Aorta (tissue), 5 donors: ENCODE results near the gene ANKH. TPM values are rescaled to one million over a fixed set of nuclear protein-coding genes. Genes with fewer than 3 reads are reported as not detected.
"Not testable (repeated sequence)": the region's sequence is repeated elsewhere in the genome, so short reads cannot be mapped to it uniquely, and the experiment has no call there.

ENCODE experiments used
- ATAC-seq: fragments of 200-7000 bp; cut with Tn5 transposase; one replicate; pipeline ENCODE4 v1.9.1; 2022; ENCODE audit warnings: moderate library complexity; ENCODE audit not compliant: low FRiP score
- DNase-seq, 2 donors: peaks; one replicate each; pipeline ENCODE4 v3.0.0-alpha.2; 2020
- H3K27ac ChIP-seq, 2 donors: one replicate each; pipeline ENCODE4 v1.5.1; 2013; ENCODE audit warnings: low read length in 2 of 2, mild to moderate bottlenecking in 2 of 2, moderate library complexity in 2 of 2, control low read depth in 1 of 2, inconsistent platforms in 1 of 2, low read depth in 1 of 2
- H3K27me3 ChIP-seq, 2 donors: one replicate each; pipeline ENCODE4 v1.6.1; 2013; ENCODE audit warnings: control low read depth in 1 of 2, low read length in 1 of 2, mild to moderate bottlenecking in 1 of 2, moderate library complexity in 1 of 2; ENCODE audit not compliant: insufficient read depth in 2 of 2, control insufficient read depth in 1 of 2
- H3K36me3 ChIP-seq, 2 donors: one replicate each; pipeline ENCODE4 v1.6.1; 2013; ENCODE audit warnings: control low read depth in 1 of 2, low read length in 1 of 2, mild to moderate bottlenecking in 1 of 2; ENCODE audit not compliant: insufficient read depth in 2 of 2, control insufficient read depth in 1 of 2
- H3K4me1 ChIP-seq, 2 donors: one replicate each; pipeline ENCODE4 v1.6.1; 2013; ENCODE audit warnings: low read length in 2 of 2, control low read depth in 1 of 2, mild to moderate bottlenecking in 1 of 2, moderate library complexity in 1 of 2; ENCODE audit not compliant: insufficient read depth in 2 of 2, control insufficient read depth in 1 of 2
- H3K4me3 ChIP-seq, 2 donors: one replicate each; pipeline ENCODE4 v1.5.1; 2013; ENCODE audit warnings: low read length in 2 of 2, control low read depth in 1 of 2, mild to moderate bottlenecking in 1 of 2
- H3K9me3 ChIP-seq: one replicate; pipeline ENCODE4 v1.6.1; 2013; ENCODE audit warnings: mild to moderate bottlenecking, low read length; ENCODE audit not compliant: control insufficient read depth
- WGBS, 2 donors: extraction: QIAGEN DNeasy Blood & Tissue Kit; methylation state at CpG; one replicate each; pipeline ENCODE4 v1.1.7; 2013; 5-methylcytosine and 5-hydroxymethylcytosine counted together
- intact Hi-C, 2 donors: fragments of 100-400 bp; cut with DNase I; formaldehyde crosslinking; loops; one replicate each; pipeline versions ENCODE4 v1.14.2 to v1.15.0; 2022
- polyA plus RNA-seq, 2 donors: library from polyadenylated mRNA; stranded (reverse); fragments of 200-250 nt; gene quantifications; one replicate each; pipeline ENCODE4 v1.2.3, GENCODE V29; 2013
- total RNA-seq, 2 donors: library from RNA; stranded (reverse); fragmentation: NEBNext Ultra II Directional; extraction: Animal tissue kit (Norgen Biotek cat#: 25700); gene quantifications; one replicate each; pipeline ENCODE4 v1.2.1, GENCODE V29; 2021
- donor health status: healthy with polysubstance abuse.
- donor health status: Bipolar disorder and iron deficiency.
- donor health status: DM: no; HTN: no; CAD: no.
- donor health status: DM: no; HTN: no; CAD: no.
- donor health status: DM: yes; HTN: yes; CAD: no.

The ANKH gene
- total and polyA plus RNA-seq, 4 donors, result 63.7 to 257 (median 167) TPM

DNA sequence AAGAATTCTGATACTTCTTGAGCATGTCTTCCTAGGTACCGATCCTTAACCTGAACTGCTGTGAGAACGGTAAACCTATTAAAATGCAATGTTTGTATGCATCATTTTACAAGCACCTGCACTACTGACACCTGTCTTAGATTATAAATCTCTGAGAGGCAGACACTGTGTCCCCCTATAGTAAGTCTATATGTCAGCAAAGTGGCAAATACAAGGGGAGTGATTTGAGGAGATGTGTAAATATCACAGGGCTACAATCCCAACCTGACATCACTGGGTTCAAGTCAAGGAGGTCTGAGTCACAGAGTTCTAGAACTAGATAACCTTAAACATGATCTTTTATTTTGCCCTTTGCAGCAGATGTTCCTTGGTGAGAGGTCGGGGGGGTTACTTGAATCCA, 64.1 kb downstream of the ANKH start:
- DNase-seq (no peak), ATAC-seq (no peak)
- H3K27me3 ChIP-seq, result no peaks in the 10 kb centered on the region
- H3K4me3 ChIP-seq, result no peak overlapping the region
- H3K36me3 ChIP-seq, result peaks cover 2 to 4% of the 10 kb centered on the region in 2 donors
- 93 to 95% methylated on average over 3 of the region's 3 CpGs for WGBS, 2 donors
- H3K27ac ChIP-seq, result no peak overlapping the region
- no peaks in the 10 kb centered on the region for H3K9me3 ChIP-seq
- intact Hi-C loops, result no loop called here
- peaks cover under 1 to 7% of the 10 kb centered on the region in 2 donors for H3K4me1 ChIP-seq

- DNase-seq (peak in 1 of 2 donors; percentile 70), ATAC-seq (peak; percentile 82)
- Histone ChIP-seq H3K27me3 (no peaks in the 10 kb centered on the region), H3K4me3 (no peak overlapping the region), H3K36me3 (peaks cover 2 to 4% of the 10 kb centered on the region in 2 donors), H3K27ac (no peak overlapping the region), H3K9me3 (no peaks in the 10 kb centered on the region), H3K4me1 (peaks cover 0 to 7% of the 10 kb centered on the region in 2 donors)
- 63 to 64% methylated on average over 7 of the region's 7 CpGs for WGBS, 2 donors
- intact Hi-C loops, result no loop called here
These were observed 65.1 kb downstream of the ANKH start for GRCh38 chr5:14806456-14806855.

- WGBS, 2 donors, result 77 to 80% methylated on average over 3 of the region's 3 CpGs
- peaks cover 2 to 4% of the 10 kb centered on the region in 2 donors for H3K36me3 ChIP-seq
- DNase-seq (no peak), ATAC-seq (no peak)
- no peaks in the 10 kb centered on the region for H3K9me3 ChIP-seq
- intact Hi-C loops, result loop anchor here in 1 of 2 donors (5.0 kb wide), 1 partner anchor 40 kb away; no protein-coding TSS in a partner anchor
- peaks cover 0 to 2% of the 10 kb centered on the region in 2 donors for H3K4me1 ChIP-seq
- no peaks in the 10 kb centered on the region for H3K27me3 ChIP-seq
- no peak overlapping the region for H3K27ac ChIP-seq
- H3K4me3 ChIP-seq, result no peak overlapping the region
These were observed 69.0 kb downstream of the ANKH start for GRCh38 chr5:14802541-14802940.

DNA sequence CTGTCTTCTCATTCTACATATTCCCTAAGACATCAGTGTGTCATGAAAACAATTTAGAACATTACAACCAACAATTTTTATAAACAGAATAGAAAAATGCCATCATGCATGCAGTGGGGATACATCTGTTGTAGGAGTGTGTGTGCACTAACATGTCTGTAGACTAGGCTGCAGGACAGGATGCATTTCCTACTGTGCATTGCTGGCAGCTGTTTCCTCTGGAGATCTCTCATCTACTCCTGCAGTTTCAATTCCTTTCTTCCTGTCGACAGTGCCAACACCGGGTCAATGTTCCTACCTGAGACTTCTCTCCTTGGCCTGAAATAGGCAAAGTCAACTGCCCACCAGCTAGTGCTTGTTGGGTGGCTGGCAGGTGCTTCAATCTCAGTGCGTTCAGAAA, 69.8 kb downstream of the ANKH start:
- ATAC-seq (no peak), DNase-seq (no peak)
- 89 to 90% methylated on average over 3 of the region's 3 CpGs for WGBS, 2 donors
- H3K27ac ChIP-seq, result no peak overlapping the region
- peaks cover 0 to 2% of the 10 kb centered on the region in 2 donors for H3K4me1 ChIP-seq
- H3K9me3 ChIP-seq, result no peaks in the 10 kb centered on the region
- intact Hi-C loops, result loop anchor here in 1 of 2 donors (5.0 kb wide), 1 partner anchor 39 kb away; no protein-coding TSS in a partner anchor
- no peaks in the 10 kb centered on the region for H3K27me3 ChIP-seq
- H3K4me3 ChIP-seq, result no peak overlapping the region
- H3K36me3 ChIP-seq, result peaks cover 2 to 4% of the 10 kb centered on the region in 2 donors

GRCh38 chr5:14797385-14797784, 74.2 kb downstream of the ANKH start:
- DNase-seq, H3K36me3 ChIP-seq, H3K9me3 ChIP-seq, intact Hi-C loops, ATAC-seq, H3K27me3 ChIP-seq, H3K27ac ChIP-seq, H3K4me1 ChIP-seq, H3K4me3 ChIP-seq: not testable (repeated sequence)
- 97 to 99% methylated on average over 4 of the region's 4 CpGs for WGBS, 2 donors

- no peaks in the 10 kb centered on the region for H3K36me3 ChIP-seq
- H3K9me3 ChIP-seq, result no peaks in the 10 kb centered on the region
- WGBS, 2 donors, result 54 to 57% methylated on average over 4 of the region's 4 CpGs
- ATAC-seq (no peak), DNase-seq (no peak)
- H3K4me3 ChIP-seq, result no peak overlapping the region
- no peaks in the 10 kb centered on the region for H3K27me3 ChIP-seq
- intact Hi-C loops, result no loop called here
- peaks cover 0 to 2% of the 10 kb centered on the region in 2 donors for H3K4me1 ChIP-seq
- H3K27ac ChIP-seq, result no peak overlapping the region
These were observed 76.9 kb downstream of the ANKH start for GRCh38 chr5:14794583-14795230.

DNA sequence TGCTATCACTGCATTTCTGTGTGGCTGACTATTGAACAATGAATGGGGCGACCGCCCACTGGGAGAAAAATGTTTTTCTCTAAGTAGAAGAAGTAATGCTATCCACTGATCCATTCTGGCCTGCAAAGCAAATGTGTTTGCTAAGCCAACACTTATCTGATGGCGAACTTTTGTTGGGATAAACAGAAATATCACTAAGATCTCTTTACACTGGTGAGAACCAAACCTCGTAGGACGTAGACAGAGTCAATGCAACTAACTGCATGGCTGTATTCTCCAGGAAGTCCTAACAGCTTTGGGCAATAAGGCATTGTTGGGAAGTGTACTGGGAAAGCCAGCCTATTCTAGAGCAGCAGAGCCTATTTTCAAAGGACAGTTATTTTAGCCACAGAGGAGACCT, 77.7 kb downstream of the ANKH start:
- H3K9me3 ChIP-seq, result no peaks in the 10 kb centered on the region
- no peak overlapping the region for H3K4me3 ChIP-seq
- DNase-seq, result no peak
- H3K36me3 ChIP-seq, result no peaks in the 10 kb centered on the region
- intact Hi-C loops, result no loop called here
- peaks cover 0 to 1% of the 10 kb centered on the region in 2 donors for H3K4me1 ChIP-seq
- no peak for ATAC-seq
- no peaks in the 10 kb centered on the region for H3K27me3 ChIP-seq
- 91 to 94% methylated on average over 5 of the region's 5 CpGs for WGBS, 2 donors
- no peak overlapping the region for H3K27ac ChIP-seq

- DNase-seq, result no peak
- Histone ChIP-seq H3K9me3 (no peaks in the 10 kb centered on the region), H3K36me3 (no peaks in the 10 kb centered on the region), H3K27me3 (no peaks in the 10 kb centered on the region), H3K4me3 (no peak overlapping the region), H3K4me1 (peaks cover 0 to 1% of the 10 kb centered on the region in 2 donors), H3K27ac (peak overlapping the region in 1 of 2 donors; percentile 51)
- WGBS, 2 donors, result 97 to 98% methylated on average over 5 of the region's 5 CpGs
- intact Hi-C loops, result no loop called here
- no peak for ATAC-seq
These were observed 80.7 kb downstream of the ANKH start for GRCh38 chr5:14790911-14791310.

- no peaks in the 10 kb centered on the region for H3K27me3 ChIP-seq
- peak overlapping the region in 1 of 2 donors; percentile 51 for H3K27ac ChIP-seq
- intact Hi-C loops, result no loop called here
- DNase-seq, result no peak
- WGBS, 2 donors, result 5% methylated on average over 2 of the region's 2 CpGs
- no peak overlapping the region for H3K4me3 ChIP-seq
- no peaks in the 10 kb centered on the region for H3K9me3 ChIP-seq
- ATAC-seq, result no peak
- H3K36me3 ChIP-seq, result no peaks in the 10 kb centered on the region
- H3K4me1 ChIP-seq, result peaks cover 0 to 3% of the 10 kb centered on the region in 2 donors
These were observed 81.4 kb downstream of the ANKH start for GRCh38 chr5:14790220-14790619.
